ENCODE results near the gene GPAT3.

The GPAT3 gene

DNA sequence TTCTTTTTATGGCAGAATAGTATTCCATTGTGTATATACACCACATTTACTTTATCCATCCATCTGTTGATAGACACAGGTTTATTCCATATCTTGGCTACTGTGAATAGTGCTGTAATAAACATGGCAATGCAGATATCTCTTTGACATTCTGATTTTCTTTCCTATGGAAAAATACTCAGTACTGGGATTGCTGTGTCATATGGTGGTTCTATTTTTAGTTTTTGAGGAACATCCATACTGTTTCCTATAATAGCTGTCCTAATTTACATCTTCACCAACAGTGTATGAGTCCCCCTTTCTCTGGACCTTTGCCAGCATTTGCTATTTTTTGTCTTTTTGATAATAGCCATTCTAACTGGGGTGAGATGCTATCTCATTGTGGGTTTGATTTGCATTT is 73.5 kb downstream of the GPAT3 start:
- Histone ChIP-seq H3K4me3 (ENCODE audit: low read length) (no peak overlapping the region), H4K20me1 (ENCODE audit: control insufficient read depth, insufficient read depth, low read depth, low read length) (no peaks in the 10 kb centered on the region), H3F3A (ENCODE audit: control insufficient read depth, insufficient read depth) (no peaks in the 10 kb centered on the region), H3K4me1 (ENCODE audit: control insufficient read depth, low read length) (no peaks in the 10 kb centered on the region), H3K27me3 (ENCODE audit: control insufficient read depth, low read length) (0 out of 2 replicates have a peak, but pooled peaks cover 6% of the 10 kb centered on the region), H3K79me2 (ENCODE audit: control insufficient read depth, low read length) (no peaks in the 10 kb centered on the region), H3K9me2 (replicated peaks; ENCODE audit: control insufficient read depth, low read length) (no peaks in the 10 kb centered on the region), H3K9me3 (ENCODE audit: control insufficient read depth, insufficient read depth, low read length) (no peaks in the 10 kb centered on the region; the same call in none of the 2 replicates), H3K4me2 (ENCODE audit: low read length) (no peak overlapping the region), H3K36me3 (ENCODE audit: control insufficient read depth, low read length) (no peaks in the 10 kb centered on the region), H3K27ac (ENCODE audit: low read depth, low read length) (no peak overlapping the region)
- TF ChIP-seq, protein P1, sequence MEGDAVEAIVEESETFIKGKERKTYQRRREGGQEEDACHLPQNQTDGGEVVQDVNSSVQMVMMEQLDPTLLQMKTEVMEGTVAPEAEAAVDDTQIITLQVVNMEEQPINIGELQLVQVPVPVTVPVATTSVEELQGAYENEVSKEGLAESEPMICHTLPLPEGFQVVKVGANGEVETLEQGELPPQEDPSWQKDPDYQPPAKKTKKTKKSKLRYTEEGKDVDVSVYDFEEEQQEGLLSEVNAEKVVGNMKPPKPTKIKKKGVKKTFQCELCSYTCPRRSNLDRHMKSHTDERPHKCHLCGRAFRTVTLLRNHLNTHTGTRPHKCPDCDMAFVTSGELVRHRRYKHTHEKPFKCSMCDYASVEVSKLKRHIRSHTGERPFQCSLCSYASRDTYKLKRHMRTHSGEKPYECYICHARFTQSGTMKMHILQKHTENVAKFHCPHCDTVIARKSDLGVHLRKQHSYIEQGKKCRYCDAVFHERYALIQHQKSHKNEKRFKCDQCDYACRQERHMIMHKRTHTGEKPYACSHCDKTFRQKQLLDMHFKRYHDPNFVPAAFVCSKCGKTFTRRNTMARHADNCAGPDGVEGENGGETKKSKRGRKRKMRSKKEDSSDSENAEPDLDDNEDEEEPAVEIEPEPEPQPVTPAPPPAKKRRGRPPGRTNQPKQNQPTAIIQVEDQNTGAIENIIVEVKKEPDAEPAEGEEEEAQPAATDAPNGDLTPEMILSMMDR (IDR thresholded peaks at IDR 0.05; ENCODE audit: low read depth, low read length, poor library complexity, severe bottlenecking): no peak
- no peak for TF ChIP-seq EZH2phosphoT487 (IDR thresholded peaks at IDR 0.05; ENCODE audit: borderline replicate concordance, low read length)

- Histone ChIP-seq H3K4me1 (ENCODE audit: control insufficient read depth, low read length) (no peaks in the 10 kb centered on the region), H3K27me3 (ENCODE audit: control insufficient read depth, low read length) (0 out of 2 replicates have a peak, but pooled peaks cover 4% of the 10 kb centered on the region), H3K79me2 (ENCODE audit: control insufficient read depth, low read length) (no peaks in the 10 kb centered on the region), H4K20me1 (ENCODE audit: control insufficient read depth, insufficient read depth, low read depth, low read length) (no peaks in the 10 kb centered on the region), H3K36me3 (ENCODE audit: control insufficient read depth, low read length) (no peaks in the 10 kb centered on the region), H3F3A (ENCODE audit: control insufficient read depth, insufficient read depth) (no peaks in the 10 kb centered on the region), H3K27ac (ENCODE audit: low read depth, low read length) (no peak overlapping the region), H3K4me3 (ENCODE audit: low read length) (no peak overlapping the region), H3K9me2 (replicated peaks; ENCODE audit: control insufficient read depth, low read length) (no peaks in the 10 kb centered on the region), H3K9me3 (ENCODE audit: control insufficient read depth, insufficient read depth, low read length) (no peaks in the 10 kb centered on the region; the same call in none of the 2 replicates), H3K4me2 (ENCODE audit: low read length) (no peak overlapping the region)
- TF ChIP-seq, protein P1 (IDR thresholded peaks at IDR 0.05; ENCODE audit: low read depth, low read length, poor library complexity, severe bottlenecking): no peak
- no peak for TF ChIP-seq EZH2phosphoT487 (IDR thresholded peaks at IDR 0.05; ENCODE audit: borderline replicate concordance, low read length)
Measured at GRCh38 chr4:83610729-83611128, 74.8 kb downstream of the GPAT3 start.

- Histone ChIP-seq H3K4me2 (ENCODE audit: low read length) (no peak overlapping the region), H3K27me3 (ENCODE audit: control insufficient read depth, low read length) (no peaks in the 10 kb centered on the region), H4K20me1 (ENCODE audit: control insufficient read depth, insufficient read depth, low read depth, low read length) (no peaks in the 10 kb centered on the region), H3K9me3 (ENCODE audit: control insufficient read depth, insufficient read depth, low read length) (no peaks in the 10 kb centered on the region; the same call in none of the 2 replicates), H3K27ac (ENCODE audit: low read depth, low read length) (no peak overlapping the region), H3K9me2 (replicated peaks; ENCODE audit: control insufficient read depth, low read length) (no peaks in the 10 kb centered on the region), H3K79me2 (ENCODE audit: control insufficient read depth, low read length) (no peaks in the 10 kb centered on the region), H3K4me1 (ENCODE audit: control insufficient read depth, low read length) (no peaks in the 10 kb centered on the region), H3K36me3 (ENCODE audit: control insufficient read depth, low read length) (no peaks in the 10 kb centered on the region), H3K4me3 (ENCODE audit: low read length) (no peak overlapping the region), H3F3A (ENCODE audit: control insufficient read depth, insufficient read depth) (no peaks in the 10 kb centered on the region)
- TF ChIP-seq, protein P1 (IDR thresholded peaks at IDR 0.05; ENCODE audit: low read depth, low read length, poor library complexity, severe bottlenecking): no peak
- TF ChIP-seq EZH2phosphoT487 (IDR thresholded peaks at IDR 0.05; ENCODE audit: borderline replicate concordance, low read length): no peak
Measured at GRCh38 chr4:83613023-83613422, 77.1 kb downstream of the GPAT3 start.
